Fibroblast of lung (primary cell): Measurements from ENCODE around the gene HOXA13. TPM values are rescaled to one million over a fixed set of nuclear protein-coding genes. Genes with fewer than 3 reads are reported as not detected.

Source experiments
- DNase-seq, 2 donors: peaks; one replicate each; pipeline versions ENCODE4 v3.0.0 to v3.0.0-alpha.2; 2010; ENCODE audit warnings: low read depth in 2 of 2
- H2AFZ ChIP-seq: 2 replicates; pipeline ENCODE4 v1.5.1; 2012; ENCODE audit warnings: low read length, control low read depth, inconsistent platforms
- H3K27ac ChIP-seq: 2 replicates; pipeline ENCODE4 v1.5.1; 2011; ENCODE audit warnings: low read length, control low read depth; ENCODE audit not compliant: insufficient read depth
- H3K27me3 ChIP-seq: 2 replicates; pipeline ENCODE4 v1.5.1; 2011; ENCODE audit warnings: mild to moderate bottlenecking, low read length; ENCODE audit not compliant: control insufficient read depth, insufficient read depth
- H3K36me3 ChIP-seq: 2 replicates; pipeline ENCODE4 v1.5.1; 2011; ENCODE audit warnings: low read length; ENCODE audit not compliant: control insufficient read depth, insufficient read depth
- H3K4me1 ChIP-seq: 2 replicates; pipeline ENCODE4 v1.5.1; 2011; ENCODE audit warnings: low read length; ENCODE audit not compliant: control insufficient read depth, insufficient read depth; ENCODE audit errors: extremely low read depth
- H3K4me2 ChIP-seq: 2 replicates; pipeline ENCODE4 v1.5.1; 2011; ENCODE audit warnings: low read length, control low read depth; ENCODE audit not compliant: insufficient read depth; ENCODE audit errors: extremely low read depth
- H3K4me3 ChIP-seq, 4 experiments: fragments of 200-600 bp in 1 of 4; sonication (generic) in 1 of 4; replicated peaks in 1 of 4; 2 replicates each; pipeline ENCODE4 v1.5.1; 2011 to 2016; ENCODE audit warnings: low read length in 4 of 4, low read depth in 3 of 4, mild to moderate bottlenecking in 3 of 4, control low read depth in 2 of 4, inconsistent platforms in 1 of 4, mixed read lengths in 1 of 4; ENCODE audit not compliant: insufficient read depth in 1 of 4; ENCODE audit errors: control extremely low read depth in 1 of 4
- H3K79me2 ChIP-seq: 2 replicates; pipeline ENCODE4 v1.5.1; 2012; ENCODE audit warnings: mild to moderate bottlenecking, low read length, inconsistent platforms; ENCODE audit not compliant: control insufficient read depth, insufficient read depth
- H3K9ac ChIP-seq: 2 replicates; pipeline ENCODE4 v1.5.1; 2011; ENCODE audit warnings: mild to moderate bottlenecking, low read length, control low read depth; ENCODE audit not compliant: insufficient read depth
- H3K9me3 ChIP-seq: 2 replicates; pipeline ENCODE4 v1.5.1; 2012; ENCODE audit warnings: low read depth, low read length; ENCODE audit not compliant: control insufficient read depth, insufficient read depth
- H4K20me1 ChIP-seq: 2 replicates; pipeline ENCODE4 v1.5.1; 2011; ENCODE audit warnings: low read length; ENCODE audit not compliant: control insufficient read depth, insufficient read depth; ENCODE audit errors: extremely low read depth
- CTCF ChIP-seq, 2 donors: IDR thresholded peaks in 1 of 2; conservative IDR thresholded peaks in 1 of 2; 1 replicate in 1 of 2; 2 replicates in 1 of 2; pipeline ENCODE4 v1.5.1; 2011 to 2012; ENCODE audit warnings: low read length in 2 of 2, control low read depth in 1 of 2, inconsistent platforms in 1 of 2, low read depth in 1 of 2, mild to moderate bottlenecking in 1 of 2
- EZH2 ChIP-seq: IDR thresholded peaks from 2 replicates; pipeline ENCODE4 v1.5.1; 2012; ENCODE audit warnings: low read length, control low read depth, mild to moderate bottlenecking; ENCODE audit errors: missing control alignments
- polyA plus RNA-seq, 2 donors: library from polyadenylated mRNA; depleted of rRNA in 1 of 2; stranded (reverse) in 1 of 2; unstranded in 1 of 2; fragments of >200 nt; gene quantifications; 2 replicates each; pipeline ENCODE4 v1.2.1, GENCODE V29; 2011 to 2012; ENCODE audit warnings: missing spikeins in 1 of 2
- total RNA-seq: library from RNA; depleted of rRNA; stranded (reverse); fragments of >200 nt; gene quantifications from 2 replicates; pipeline ENCODE4 v1.2.1, GENCODE V29; 2014

The HOXA13 gene
- total and polyA plus RNA-seq, 2 donors (not counting 1 experiment from before 2014, with no cell fraction given) = not detected

- H3K27me3 ChIP-seq = peaks cover 89% of the 10 kb centered on the region
- H3K4me2 ChIP-seq = no peak overlapping the region
- no peak overlapping the region for H3K9ac ChIP-seq
- no peak for DNase-seq
- no peaks in the 10 kb centered on the region for H3K79me2 ChIP-seq
- no peaks in the 10 kb centered on the region for H3K4me1 ChIP-seq
- TF ChIP-seq EZH2 (peak; percentile 83), CTCF (conservative IDR thresholded peaks at IDR 0.05 in 1 of 2, IDR thresholded peaks at IDR 0.05 in 1 of 2; ENCODE audit: low read depth in 1 of 2, low read length in 2 of 2) (no peak)
- H4K20me1 ChIP-seq = no peaks in the 10 kb centered on the region
- no peak overlapping the region for H2AFZ ChIP-seq
- H3K27ac ChIP-seq = no peak overlapping the region
- no peak overlapping the region for H3K4me3 ChIP-seq
- no peaks in the 10 kb centered on the region for H3K9me3 ChIP-seq
- no peaks in the 10 kb centered on the region for H3K36me3 ChIP-seq
These were observed 10.4 kb downstream of the HOXA13 start for GRCh38 chr7:27189295-27189996.

DNA sequence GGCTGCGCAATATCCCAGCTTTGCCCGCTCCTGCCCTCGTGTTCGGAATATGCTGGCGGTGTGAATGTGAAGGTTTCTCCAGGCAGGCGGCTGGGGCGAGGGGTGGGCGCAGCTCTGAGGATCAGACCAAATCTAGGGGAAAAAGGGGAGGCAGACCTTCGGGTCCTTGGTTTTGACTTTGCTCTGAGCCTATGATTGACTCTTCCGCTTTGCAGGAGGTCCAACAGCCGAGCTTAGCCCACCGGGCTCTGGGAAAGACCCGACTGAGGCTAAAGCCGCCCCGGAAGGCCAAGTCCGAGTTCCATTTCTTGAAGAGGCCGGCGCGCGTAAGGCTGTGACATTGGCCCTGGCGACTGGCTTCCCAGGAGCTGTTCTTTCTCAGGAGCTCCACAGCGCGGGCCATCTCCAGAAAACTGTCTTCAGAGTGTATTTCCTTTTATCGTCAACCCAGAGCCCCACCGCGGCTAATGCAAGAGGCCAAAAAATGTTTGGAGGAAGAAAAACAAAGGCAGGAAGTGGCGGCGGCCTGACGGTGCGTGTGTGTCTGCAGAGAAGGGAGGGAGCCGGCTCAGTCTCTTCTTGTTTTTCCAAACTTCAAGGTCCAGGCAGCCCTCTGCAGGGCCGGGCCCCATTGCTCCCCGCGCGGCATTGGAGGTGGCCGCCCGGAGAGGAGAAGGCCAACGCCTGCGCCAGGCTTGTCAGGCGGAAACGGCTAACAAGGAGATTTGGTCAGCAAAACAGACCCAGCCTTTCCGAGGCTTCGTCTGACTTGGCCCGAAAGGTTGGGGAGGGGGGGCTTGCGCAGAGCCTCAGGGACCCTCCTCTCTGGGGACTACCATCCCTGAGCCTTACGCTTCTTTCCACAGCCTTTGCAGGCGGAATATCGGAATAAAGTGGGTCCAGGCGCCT is 11.3 kb downstream of the HOXA13 start:
- no peaks in the 10 kb centered on the region for H3K79me2 ChIP-seq
- no peak for DNase-seq
- H3K9ac ChIP-seq = no peak overlapping the region
- H3K4me1 ChIP-seq = no peaks in the 10 kb centered on the region
- no peaks in the 10 kb centered on the region for H3K9me3 ChIP-seq
- no peak for TF ChIP-seq CTCF (conservative IDR thresholded peaks at IDR 0.05 in 1 of 2, IDR thresholded peaks at IDR 0.05 in 1 of 2; ENCODE audit: low read depth in 1 of 2, low read length in 2 of 2)
- peak; percentile 87 for TF ChIP-seq EZH2
- peak overlapping the region; percentile 4 for H3K4me2 ChIP-seq
- no peaks in the 10 kb centered on the region for H3K36me3 ChIP-seq
- no peak overlapping the region for H3K27ac ChIP-seq
- H2AFZ ChIP-seq = no peak overlapping the region
- no peaks in the 10 kb centered on the region for H4K20me1 ChIP-seq
- no peak overlapping the region for H3K4me3 ChIP-seq
- H3K27me3 ChIP-seq = peaks cover 92% of the 10 kb centered on the region
